ENCODE measurements around the gene TRIO.

Gene TRIO

GRCh38 chr5:14120176-14120575, 23.0 kb upstream of the TRIO start:
- no peak for DNase-seq (ENCODE audit: low read depth)
- in situ Hi-C loops (cut with HindIII; ENCODE audit: low sequenced_read_pairs): loop anchor here (25.0 kb wide), 1 partner anchor 133 kb away; no protein-coding TSS in a partner anchor
- no peak for TF ChIP-seq CTCF (IDR thresholded peaks at IDR 0.05; ENCODE audit: low read depth, low read length, missing control alignments)
- no peak overlapping the region for H3K4me3 ChIP-seq (ENCODE audit: low read depth, low read length)

DNA sequence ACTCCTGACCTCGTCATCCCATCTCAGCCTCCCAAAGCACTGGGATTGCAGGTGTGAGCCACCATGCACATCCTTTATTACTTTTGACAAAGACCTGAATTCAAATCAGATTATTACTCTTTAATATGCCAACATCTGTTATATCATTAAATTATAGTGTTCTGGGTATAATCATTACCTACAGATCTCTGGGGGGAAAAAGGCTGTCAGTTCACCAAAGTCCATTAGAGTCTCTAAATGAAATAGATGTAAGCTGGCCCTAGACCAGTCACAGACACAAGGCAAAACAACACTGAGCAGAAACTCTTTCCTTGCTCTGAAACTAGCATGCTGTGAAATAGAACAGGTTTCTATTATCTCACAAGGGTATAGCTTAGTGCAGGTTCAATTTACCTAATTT, 21.6 kb upstream of the TRIO start:
- no peak for TF ChIP-seq CTCF (IDR thresholded peaks at IDR 0.05; ENCODE audit: low read depth, low read length, missing control alignments)
- DNase-seq (ENCODE audit: low read depth): no peak
- in situ Hi-C loops (cut with HindIII; ENCODE audit: low sequenced_read_pairs): loop anchor here (25.0 kb wide), 1 partner anchor 134 kb away; no protein-coding TSS in a partner anchor
- no peak overlapping the region for H3K4me3 ChIP-seq (ENCODE audit: low read depth, low read length)

GRCh38 chr5:14122089-14122488, 21.1 kb upstream of the TRIO start:
- no peak for TF ChIP-seq CTCF (IDR thresholded peaks at IDR 0.05; ENCODE audit: low read depth, low read length, missing control alignments)
- H3K4me3 ChIP-seq (ENCODE audit: low read depth, low read length): no peak overlapping the region
- no peak for DNase-seq (ENCODE audit: low read depth)
- in situ Hi-C loops (cut with HindIII; ENCODE audit: low sequenced_read_pairs): loop anchor here (25.0 kb wide), 1 partner anchor 135 kb away; no protein-coding TSS in a partner anchor

GRCh38 chr5:14123551-14123950, 19.6 kb upstream of the TRIO start:
- TF ChIP-seq CTCF (IDR thresholded peaks at IDR 0.05; ENCODE audit: low read depth, low read length, missing control alignments): no peak
- H3K4me3 ChIP-seq (ENCODE audit: low read depth, low read length): no peak overlapping the region
- in situ Hi-C loops (cut with HindIII; ENCODE audit: low sequenced_read_pairs): loop anchor here (25.0 kb wide), 1 partner anchor 136 kb away; no protein-coding TSS in a partner anchor
- no peak for DNase-seq (ENCODE audit: low read depth)

DNA sequence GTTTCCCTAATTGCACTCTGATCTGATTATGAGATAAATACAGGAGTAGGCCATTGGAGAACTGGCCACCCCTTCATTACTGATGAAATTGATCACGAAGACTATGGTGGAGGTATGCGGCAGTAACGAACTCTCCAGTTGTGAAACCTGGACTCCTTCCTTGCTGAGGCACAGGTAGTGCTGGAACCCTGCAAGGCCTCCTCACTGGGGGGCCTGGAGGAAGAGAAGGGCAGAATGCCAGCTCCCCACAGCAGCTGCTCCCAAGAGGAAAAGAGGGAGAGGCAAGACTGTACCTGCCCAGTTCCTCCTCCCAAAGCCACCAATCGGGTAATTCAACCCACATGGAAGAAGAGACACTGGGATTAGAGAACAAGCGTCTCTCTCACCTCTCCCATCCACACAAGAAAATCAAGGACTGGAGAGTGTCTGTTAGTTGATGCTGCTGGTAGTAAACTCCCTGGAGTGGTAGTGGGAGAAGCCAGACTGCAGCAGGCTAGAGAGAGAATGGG, 19.1 kb upstream of the TRIO start:
- in situ Hi-C loops (cut with HindIII; ENCODE audit: low sequenced_read_pairs): loop anchor here (25.0 kb wide), 1 partner anchor 137 kb away; no protein-coding TSS in a partner anchor
- no peak for DNase-seq (ENCODE audit: low read depth)
- no peak overlapping the region for H3K4me3 ChIP-seq (ENCODE audit: low read depth, low read length)
- no peak for TF ChIP-seq CTCF (IDR thresholded peaks at IDR 0.05; ENCODE audit: low read depth, low read length, missing control alignments)

GRCh38 chr5:14125262-14125661, 17.9 kb upstream of the TRIO start:
- no peak for DNase-seq (ENCODE audit: low read depth)
- no peak overlapping the region for H3K4me3 ChIP-seq (ENCODE audit: low read depth, low read length)
- in situ Hi-C loops (cut with HindIII; ENCODE audit: low sequenced_read_pairs): no loop called here
- no peak for TF ChIP-seq CTCF (IDR thresholded peaks at IDR 0.05; ENCODE audit: low read depth, low read length, missing control alignments)

All from astrocyte of the cerebellum (primary cell).